ENCODE data around the gene CCDC24. TPM values are rescaled to one million over a fixed set of nuclear protein-coding genes. Genes with fewer than 3 reads are reported as not detected.
A peak's percentile ranks its signal among the peaks of the same experiment; 100 is the strongest.

CCDC24 gene
- total RNA-seq, 1 experiment from 2014 or later, result 11.8 TPM

GRCh38 chr1:44008259-44008658 lies 16.9 kb downstream of the CCDC24 start:
- H2AFZ ChIP-seq (ENCODE audit: low read length), result no peak overlapping the region
- no peak overlapping the region for H3K4me2 ChIP-seq (ENCODE audit: insufficient read depth, insufficient read length, low read length)
- H3T11ph ChIP-seq (ENCODE audit: low read length), result no peak overlapping the region
- H4K20me1 ChIP-seq (ENCODE audit: control insufficient read depth, insufficient read depth, insufficient read length), result no peaks in the 10 kb centered on the region
- no peaks in the 10 kb centered on the region for H3K79me1 ChIP-seq (ENCODE audit: insufficient read depth, low read depth, low read length, poor library complexity, severe bottlenecking)
- no peak overlapping the region for H2AK5ac ChIP-seq (ENCODE audit: insufficient read length, low read length)
- no peak overlapping the region for H3K56ac ChIP-seq (ENCODE audit: insufficient read length, low read depth, low read length)
- H3K23ac ChIP-seq (ENCODE audit: insufficient read length, low read depth, low read length), result no peak overlapping the region
- no peak overlapping the region for H3K9ac ChIP-seq (ENCODE audit: extremely low read depth, insufficient read length, low read length)
- H3K4me1 ChIP-seq (ENCODE audit: insufficient read depth, low read length), result peaks cover 3% of the 10 kb centered on the region; the same call in 1 of the 2 replicates
- no peaks in the 10 kb centered on the region for H3K23me2 ChIP-seq (ENCODE audit: insufficient read length, low read depth, low read length, poor library complexity, severe bottlenecking)
- no peak overlapping the region for H2BK15ac ChIP-seq (ENCODE audit: low read depth, low read length)
- Mint-ChIP-seq H3K4me3 (peak overlapping the region in 1 of 2 experiments; percentile 38; a peak in 2 of 5 replicates), H3K27me3 (ENCODE audit: low read depth) (no peaks in the 10 kb centered on the region; the same call in 1 of the 2 replicates), H3K36me3 (ENCODE audit: insufficient read depth in 1 of 3, low read depth in 3 of 3) (peaks cover 11 to 36% (median 28%) of the 10 kb centered on the region in 3 experiments), H3K9me3 (no peaks in the 10 kb centered on the region), H3K4me1 (peaks cover 8 to 11% of the 10 kb centered on the region in 2 experiments), H3K27ac (no peak overlapping the region; a peak in 2 of 7 replicates)
- H4K8ac ChIP-seq (replicated peaks; ENCODE audit: insufficient read length, low read depth, low read length), result no peak overlapping the region
- no CpG with 5 or more reads among the region's 12 CpGs for WGBS (ENCODE audit: extremely low coverage, insufficient read length, low lambda C conversion rate)
- no peak overlapping the region for H2BK120ac ChIP-seq (ENCODE audit: low read depth, low read length, poor library complexity, severe bottlenecking)
- no peaks in the 10 kb centered on the region for H3K27me3 ChIP-seq (ENCODE audit: insufficient read depth, low read length)
- TF ChIP-seq, protein P1, sequence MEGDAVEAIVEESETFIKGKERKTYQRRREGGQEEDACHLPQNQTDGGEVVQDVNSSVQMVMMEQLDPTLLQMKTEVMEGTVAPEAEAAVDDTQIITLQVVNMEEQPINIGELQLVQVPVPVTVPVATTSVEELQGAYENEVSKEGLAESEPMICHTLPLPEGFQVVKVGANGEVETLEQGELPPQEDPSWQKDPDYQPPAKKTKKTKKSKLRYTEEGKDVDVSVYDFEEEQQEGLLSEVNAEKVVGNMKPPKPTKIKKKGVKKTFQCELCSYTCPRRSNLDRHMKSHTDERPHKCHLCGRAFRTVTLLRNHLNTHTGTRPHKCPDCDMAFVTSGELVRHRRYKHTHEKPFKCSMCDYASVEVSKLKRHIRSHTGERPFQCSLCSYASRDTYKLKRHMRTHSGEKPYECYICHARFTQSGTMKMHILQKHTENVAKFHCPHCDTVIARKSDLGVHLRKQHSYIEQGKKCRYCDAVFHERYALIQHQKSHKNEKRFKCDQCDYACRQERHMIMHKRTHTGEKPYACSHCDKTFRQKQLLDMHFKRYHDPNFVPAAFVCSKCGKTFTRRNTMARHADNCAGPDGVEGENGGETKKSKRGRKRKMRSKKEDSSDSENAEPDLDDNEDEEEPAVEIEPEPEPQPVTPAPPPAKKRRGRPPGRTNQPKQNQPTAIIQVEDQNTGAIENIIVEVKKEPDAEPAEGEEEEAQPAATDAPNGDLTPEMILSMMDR (conservative IDR thresholded peaks at IDR 0.05), result no peak
- no peak overlapping the region for H4K91ac ChIP-seq (ENCODE audit: insufficient read length, low read depth, low read length)
- no peaks in the 10 kb centered on the region for H3K79me2 ChIP-seq (ENCODE audit: insufficient read depth, low read length)
- no peak overlapping the region for H2BK20ac ChIP-seq (ENCODE audit: low read depth, low read length, poor library complexity, severe bottlenecking)
- H2BK5ac ChIP-seq (ENCODE audit: insufficient read length, low read length), result no peak overlapping the region
- no peak overlapping the region for H4K5ac ChIP-seq (ENCODE audit: insufficient read length, low read depth, low read length)
- DNase-seq, result no peak
- H3K4ac ChIP-seq (ENCODE audit: low read depth, low read length), result no peak overlapping the region
- no peaks in the 10 kb centered on the region for H3K9me3 ChIP-seq (ENCODE audit: control insufficient read depth, low read depth, low read length)
- H3K18ac ChIP-seq (ENCODE audit: insufficient read length, low read depth, low read length), result no peak overlapping the region
- H3K14ac ChIP-seq (ENCODE audit: insufficient read depth, low read length), result no peak overlapping the region
- no peak overlapping the region for H3K27ac ChIP-seq (ENCODE audit: insufficient read length, low read depth, low read length)
- no peak overlapping the region for H2BK12ac ChIP-seq (ENCODE audit: insufficient read length, low read depth, low read length)

Data from H9 (cell line).